GM21390 (cell line): ENCODE measurements around the gene CHD5.
"Not testable (repeated sequence)": the region's sequence is repeated elsewhere in the genome, so short reads cannot be mapped to it uniquely, and the experiment has no call there.

Experiments
- ATAC-seq: cut with Tn5 transposase; IDR thresholded peaks from one replicate; pipeline ENCODE4 v1.9.1; 2021; ENCODE audit not compliant: unreplicated experiment

Gene CHD5

DNA sequence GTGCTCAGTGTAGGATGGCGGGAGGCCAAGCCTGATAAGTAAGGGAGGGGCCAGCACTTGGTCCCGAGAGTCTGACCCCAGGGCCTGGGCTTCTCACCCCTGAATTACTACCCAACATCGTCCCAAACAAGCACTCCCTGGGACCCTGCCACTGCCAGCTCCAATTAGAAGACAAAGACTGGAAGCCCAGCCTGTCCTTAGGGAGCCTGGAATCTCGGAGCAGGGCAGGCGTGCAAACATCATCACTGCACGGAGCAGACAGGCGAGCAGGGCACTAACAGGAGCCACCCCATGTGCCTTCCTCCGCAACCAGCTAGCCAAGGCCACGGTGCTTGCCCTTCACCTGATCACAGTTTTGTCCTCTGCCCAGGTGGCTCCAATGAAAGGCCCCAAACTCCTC lies 111.2 kb downstream of the CHD5 start:
- no peak for ATAC-seq

GRCh38 chr1:6068073-6068472 lies 112.0 kb downstream of the CHD5 start:
- no peak for ATAC-seq

DNA sequence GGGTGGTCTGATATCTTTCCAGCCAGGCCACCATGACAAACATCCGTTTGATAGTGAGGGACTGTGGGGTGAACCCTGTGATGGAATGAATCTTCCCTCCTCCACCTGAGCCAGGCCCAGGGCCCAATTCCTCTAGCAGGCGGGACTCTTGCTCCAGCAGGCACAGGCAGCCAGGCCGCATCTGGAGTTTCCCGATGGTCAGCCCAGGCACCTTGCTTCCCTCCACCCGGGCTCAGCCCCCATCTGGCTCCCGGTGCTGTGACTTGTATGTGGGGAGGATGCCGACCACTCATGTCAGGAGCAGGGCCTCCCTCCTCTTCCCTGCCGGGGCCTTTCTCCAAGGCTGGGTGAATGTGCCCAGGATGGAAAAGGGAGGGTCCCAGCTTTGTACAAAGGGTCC lies 113.4 kb downstream of the CHD5 start:
- no peak for ATAC-seq

- no peak for ATAC-seq
Measured at GRCh38 chr1:6065093-6065858, 114.8 kb downstream of the CHD5 start.

DNA sequence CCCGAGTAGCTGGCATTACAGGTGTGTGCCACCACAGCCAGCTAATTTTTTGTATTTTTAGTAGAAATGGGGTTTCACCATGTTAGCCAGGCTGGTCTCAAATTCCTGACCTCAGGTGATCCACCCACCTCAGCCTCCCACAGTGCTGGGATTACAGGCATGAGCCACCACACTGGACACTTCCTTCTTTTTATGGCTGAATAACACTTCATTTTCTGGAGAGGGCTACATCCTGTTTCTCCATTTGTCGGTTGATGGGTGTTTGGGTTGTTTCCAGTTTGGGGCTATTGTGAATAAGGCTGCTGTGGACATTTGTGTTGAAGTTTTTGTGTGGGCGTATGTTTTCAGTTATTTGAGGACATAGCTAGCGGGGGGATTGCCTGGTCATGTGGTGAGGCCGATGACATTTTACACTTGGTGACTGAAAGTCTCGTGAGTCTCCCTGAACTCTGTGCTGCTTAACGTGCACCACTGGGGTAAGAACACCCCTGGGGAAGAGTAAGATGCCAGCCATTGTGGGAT lies 116.5 kb downstream of the CHD5 start:
- ATAC-seq = not testable (repeated sequence)

DNA sequence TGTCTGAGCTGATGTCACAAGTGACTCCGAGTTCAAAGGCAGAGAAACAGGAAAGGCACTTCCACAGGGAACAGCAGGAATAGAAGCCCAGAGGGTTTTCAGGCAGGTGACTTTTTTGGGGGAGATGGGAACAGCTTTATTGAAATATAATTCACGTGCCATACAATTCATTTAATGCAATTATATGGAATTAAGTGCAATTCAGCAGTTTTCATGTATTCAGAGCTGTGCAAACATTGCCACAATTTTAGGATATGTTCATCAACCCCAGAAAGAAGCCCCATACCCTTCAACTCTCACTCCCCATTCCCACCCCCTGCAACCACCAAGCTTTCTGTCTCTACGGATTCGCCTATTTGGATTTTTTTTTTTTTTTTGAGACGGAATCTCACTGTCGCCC lies 117.5 kb downstream of the CHD5 start:
- ATAC-seq = no peak

- no peak for ATAC-seq
Measured at GRCh38 chr1:6059866-6060265, 120.3 kb downstream of the CHD5 start.

DNA sequence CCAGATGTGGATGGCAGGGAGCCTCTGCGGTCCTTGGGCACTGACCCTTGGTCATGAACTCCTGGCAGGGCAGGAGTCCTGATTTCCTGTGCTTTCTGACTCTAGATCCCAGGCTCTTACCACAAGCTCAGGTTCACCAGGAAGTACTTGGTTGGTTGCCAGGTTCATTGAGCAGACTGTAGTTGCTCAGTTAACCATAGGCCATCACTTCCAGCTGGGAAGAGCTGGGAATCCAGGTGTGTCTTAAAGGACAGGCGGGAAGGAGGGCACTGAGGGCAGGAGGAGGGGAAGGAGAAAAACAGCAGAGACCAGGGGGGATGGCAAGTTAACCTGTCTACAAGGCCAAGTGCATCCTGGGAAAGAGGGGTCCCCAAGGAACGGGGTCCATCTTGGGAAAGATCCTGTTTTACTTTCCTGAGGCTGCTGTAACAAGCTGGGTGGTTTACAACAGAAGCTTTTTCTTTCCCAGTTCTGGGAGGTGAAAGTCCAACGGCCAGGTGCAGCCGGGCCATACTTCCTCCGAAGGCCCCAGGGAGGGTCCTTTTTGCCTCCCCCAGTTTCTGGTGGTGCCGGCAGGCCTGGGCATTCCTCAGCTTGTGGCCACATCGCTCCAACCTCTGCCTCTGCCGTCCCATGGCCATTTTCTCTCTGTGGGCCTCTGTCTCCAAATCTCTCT lies 122.8 kb downstream of the CHD5 start:
- no peak for ATAC-seq

DNA sequence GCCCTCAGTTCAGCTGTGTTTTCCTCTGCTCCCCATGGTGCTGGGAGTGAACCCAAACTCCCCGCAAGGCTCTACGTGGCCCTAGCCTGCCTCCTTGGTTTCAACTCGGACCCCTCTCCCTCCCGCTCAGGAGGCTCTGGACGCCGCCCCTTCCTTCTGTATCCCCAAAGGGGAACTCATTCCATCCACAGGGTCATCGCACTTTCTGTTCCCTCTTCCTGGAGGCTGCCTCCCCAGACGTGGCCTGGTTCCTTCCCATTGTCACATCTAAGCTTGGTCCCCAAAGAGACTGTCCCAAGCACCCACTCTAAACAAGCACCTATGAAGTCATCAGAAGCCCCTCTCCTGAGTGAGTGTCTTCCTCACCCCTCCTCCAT lies 123.6 kb downstream of the CHD5 start:
- no peak for ATAC-seq

DNA sequence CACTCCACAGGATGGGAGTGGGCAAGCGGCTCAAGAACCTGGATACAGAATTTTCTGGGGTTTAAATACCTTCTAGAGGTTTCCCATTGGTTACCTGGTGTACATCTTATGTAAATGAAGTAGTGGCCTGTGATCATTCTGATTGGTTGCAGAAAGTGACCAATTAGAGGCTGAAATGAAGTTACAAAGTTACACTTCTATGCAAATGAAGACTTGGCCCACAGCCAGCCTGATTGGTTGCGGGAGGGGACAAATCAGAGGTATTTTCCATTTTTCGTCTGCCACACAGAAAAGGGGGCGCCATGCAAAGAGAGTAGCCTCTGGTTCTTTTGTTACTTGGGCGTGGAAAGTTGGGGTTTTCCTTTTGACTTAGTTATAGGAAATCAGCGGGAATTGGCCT lies 125.5 kb downstream of the CHD5 start:
- ATAC-seq = no peak

DNA sequence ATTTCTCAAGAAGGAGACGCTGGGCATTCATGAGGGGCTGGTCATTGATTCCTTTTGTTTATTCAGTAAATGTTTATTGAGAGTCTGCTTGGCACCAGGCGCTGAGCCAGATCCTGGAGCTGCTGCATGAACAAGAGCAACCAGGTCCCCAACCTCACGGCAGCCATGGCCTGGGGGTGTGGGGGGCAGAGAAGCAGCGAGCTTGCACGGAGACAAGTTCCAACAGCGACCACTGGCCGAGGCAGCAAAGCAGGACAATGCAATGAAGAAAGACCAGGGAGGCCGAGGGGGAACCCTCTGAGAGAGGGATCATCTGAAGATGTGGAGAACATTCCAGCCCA lies 126.9 kb downstream of the CHD5 start:
- ATAC-seq = no peak

DNA sequence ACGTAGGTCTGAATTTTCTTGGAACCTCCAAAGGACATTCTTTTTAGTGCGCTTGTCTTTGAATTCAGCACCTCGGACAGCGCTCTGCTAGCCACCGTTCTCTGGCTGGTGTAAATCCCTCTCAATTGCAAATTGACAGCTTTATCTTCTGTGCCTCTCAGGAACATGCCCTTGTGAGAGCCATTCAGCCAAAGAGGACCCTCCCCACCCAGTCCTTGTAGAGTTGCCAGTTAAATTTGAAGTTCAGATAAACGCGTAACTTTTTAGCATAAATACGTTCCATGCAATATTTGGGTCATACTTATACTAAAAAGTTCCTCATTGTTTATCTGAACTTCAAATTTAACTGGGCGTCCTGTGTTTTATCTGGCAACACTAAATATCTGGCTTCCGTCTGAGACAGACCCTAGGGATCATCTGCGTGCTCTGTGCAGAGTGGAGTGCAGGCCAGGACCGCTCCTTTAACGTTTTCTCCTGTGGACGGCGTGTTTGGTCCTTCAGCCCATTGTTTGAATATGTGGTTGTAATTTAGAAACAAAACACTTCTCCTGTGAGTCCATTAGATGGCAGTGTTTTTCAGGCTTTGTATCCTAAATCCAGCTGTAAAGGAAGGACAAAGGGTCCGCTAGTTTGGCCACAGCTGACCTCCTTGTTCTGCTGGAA lies 127.4 kb downstream of the CHD5 start:
- ATAC-seq = no peak
